Measurements from ENCODE around the gene PRM2.
"Not testable (repeated sequence)": the region's sequence is repeated elsewhere in the genome, so short reads cannot be mapped to it uniquely, and the experiment has no call there.

The PRM2 gene

DNA sequence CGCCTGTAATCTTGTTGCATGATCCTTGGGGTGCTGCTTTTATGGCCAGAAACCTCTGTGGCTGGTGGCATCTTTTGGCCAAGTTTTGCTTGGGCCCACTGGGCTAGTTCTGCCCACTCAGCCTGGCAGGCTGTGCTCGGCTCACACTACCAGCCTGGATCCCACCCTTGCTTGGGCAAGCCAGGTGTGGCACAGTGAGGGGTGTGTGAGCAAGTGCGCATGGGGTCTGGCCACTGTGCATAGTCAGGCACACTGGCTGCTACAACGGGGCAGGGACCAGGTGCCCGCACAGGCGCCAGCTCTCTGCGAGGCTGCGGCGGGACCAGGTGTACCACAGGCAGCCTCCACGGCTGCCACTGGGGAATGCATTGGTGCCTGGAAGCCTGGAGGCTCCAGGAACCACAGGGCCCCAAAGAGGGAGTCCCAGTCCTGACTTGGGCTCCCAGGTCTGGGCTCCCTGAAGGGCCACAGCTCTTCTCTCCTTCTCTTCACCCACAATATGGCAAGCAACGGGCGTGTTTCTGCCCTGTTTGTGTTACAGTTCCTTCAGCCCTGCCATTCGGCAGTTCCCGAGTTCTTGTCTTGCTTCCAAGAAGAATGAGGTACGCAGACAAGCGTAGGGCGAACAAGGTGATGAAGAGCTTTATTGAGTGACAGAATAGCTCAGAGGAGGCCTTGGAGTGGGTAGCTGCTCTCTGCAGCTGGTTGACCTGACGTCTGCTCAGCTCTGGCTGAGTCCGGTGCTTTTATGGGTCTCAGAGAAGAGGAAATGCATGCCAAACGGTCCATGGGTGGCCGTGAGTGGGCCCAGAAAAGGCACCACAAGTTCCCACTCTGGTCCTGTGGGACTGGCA lies 31.6 kb upstream of the PRM2 start:
- DNase-seq (ENCODE audit: low spot score) = no peak

DNA sequence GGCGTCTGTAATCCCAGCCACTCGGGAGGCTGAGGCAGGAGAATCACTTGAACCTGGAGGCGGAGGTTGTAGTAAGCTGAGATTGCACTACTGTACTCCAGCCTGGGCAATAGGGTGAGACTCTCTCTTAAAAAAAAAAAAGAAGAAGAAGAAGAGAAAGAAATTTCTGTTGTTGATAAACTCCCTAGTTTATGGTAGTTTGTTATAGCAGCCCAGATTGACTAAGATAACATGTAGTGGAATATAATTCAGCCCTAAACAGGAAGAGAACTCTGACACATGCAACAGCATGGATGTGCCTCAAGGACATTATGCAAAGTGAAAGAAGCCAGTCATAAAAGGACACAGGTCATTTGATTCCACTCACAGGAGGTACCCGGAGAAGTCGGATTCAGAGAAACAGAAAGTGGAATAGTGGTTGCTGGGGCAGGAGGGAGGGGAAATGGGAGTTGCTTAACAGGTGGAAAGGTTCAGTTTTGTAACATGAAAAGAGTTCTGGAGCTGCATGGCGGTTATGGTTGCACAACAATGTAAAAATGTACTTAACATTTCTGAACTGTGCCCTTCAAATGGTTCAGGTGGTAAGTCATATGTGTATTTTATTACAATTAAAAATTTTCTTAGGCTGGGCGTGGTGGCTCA lies 30.8 kb upstream of the PRM2 start:
- no peak for DNase-seq (ENCODE audit: low spot score)

DNA sequence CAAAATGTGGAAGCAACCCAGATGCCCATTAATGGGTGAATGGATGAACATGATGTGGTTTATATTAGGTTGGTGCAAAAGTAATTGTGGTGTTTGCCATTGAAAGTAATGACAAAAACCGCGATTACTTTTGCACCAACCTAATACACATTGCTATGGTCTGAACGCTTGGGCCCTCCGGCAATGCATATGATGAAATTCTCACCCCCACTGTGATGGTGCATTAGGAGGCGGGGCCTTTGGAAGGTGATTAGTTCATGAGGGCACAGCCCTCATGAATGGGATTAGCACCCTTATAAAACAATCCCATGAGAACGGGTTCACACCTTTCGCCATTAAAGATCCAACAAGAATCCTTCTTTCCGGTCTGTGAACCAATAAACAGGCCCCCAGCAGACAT lies 30.1 kb upstream of the PRM2 start:
- no peak for DNase-seq (ENCODE audit: low spot score)

DNA sequence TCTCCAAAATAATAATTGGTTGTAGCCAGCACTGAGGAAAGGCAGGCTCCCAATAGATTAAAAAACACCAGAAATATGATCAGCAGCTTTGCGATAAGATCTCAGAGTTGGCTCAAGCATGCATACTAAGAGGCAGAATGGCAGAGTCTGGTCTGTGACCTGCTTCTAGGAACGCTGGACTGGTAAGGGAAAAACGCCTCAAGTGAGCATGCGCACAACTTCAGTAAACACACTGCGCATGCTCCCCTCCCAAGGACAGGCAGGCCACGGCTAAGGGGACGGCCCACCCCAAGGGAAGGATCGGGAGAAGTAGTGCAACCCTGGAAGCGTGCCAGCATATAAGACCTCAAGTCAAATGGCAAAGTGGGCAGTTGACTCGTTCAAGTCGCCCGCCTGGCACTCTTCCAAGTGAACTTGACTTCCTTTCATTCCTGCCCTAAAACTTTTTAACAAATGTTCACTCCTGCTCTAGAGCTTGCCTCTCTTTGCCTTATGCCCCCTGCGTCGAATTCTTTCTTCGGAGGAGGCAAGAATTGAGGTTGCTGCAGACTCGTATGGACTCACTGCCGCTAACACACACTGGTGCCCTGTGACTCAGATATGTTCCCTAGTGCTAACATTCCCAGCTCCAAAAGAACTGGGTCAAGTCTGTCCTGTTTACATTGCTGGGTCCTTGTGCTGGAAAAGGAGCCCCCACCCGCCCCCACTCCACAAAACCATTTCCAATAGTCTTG lies 27.3 kb upstream of the PRM2 start:
- no peak for DNase-seq (ENCODE audit: low spot score)

DNA sequence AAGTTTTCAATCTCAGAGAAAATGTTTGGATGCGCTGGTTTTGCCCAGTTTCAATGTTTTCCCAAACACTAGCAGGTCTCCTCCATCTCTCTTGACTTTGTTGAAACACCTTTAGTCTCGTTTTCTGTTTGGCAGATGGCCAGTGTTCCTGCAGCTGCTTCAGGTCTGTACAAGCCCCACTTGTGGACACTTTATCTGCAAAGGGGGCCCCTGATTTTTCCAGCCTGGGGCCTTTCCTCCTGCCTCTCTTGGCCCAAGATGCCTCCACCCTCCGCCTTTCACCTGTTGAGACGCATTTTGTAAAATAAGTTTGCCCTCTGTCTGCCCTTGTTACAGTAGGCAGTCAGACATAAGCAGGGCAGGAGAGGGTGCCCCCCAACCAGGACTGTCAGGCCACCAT lies 26.7 kb upstream of the PRM2 start:
- no peak for DNase-seq (ENCODE audit: low spot score)

DNA sequence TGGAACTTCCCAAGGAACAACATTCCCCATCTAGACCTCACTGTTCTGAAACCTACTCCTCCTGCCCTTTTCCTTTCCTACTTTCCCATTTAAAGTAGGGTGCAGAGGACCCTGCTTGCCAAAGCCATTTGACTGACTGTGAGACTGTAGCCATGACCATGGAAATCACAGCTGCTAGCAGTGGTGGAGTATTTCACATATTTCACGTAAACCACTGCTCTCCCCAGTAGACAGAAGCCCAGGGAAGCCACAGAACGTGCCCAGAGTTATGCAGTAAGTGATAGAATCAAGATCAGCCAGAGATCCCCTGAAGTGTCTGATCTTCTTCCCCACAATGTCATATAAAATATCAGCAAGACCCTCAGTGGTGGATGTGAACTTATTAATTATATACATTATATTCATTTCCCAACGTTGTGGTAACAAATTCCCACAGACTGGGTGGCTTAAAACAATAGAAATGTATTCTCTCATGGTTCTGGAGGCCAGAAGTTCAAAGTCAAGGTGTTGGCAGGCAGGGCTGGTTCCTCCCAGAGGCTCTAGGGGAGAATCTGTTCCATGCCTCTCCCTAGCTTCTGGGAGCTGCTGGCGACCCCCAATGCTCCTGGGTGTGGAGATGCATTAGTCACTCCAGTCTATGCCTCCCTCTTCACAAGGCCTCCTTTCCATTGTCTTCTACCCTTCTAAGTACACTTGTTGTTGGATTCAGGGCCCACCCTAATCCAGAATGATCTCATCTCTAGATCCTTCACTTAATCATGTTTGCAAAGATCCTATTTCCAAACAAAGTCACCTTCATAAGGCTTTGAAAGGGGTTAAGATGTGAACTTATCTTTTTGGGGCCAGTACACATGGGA lies 25.6 kb upstream of the PRM2 start:
- DNase-seq (ENCODE audit: low spot score) = no peak

DNA sequence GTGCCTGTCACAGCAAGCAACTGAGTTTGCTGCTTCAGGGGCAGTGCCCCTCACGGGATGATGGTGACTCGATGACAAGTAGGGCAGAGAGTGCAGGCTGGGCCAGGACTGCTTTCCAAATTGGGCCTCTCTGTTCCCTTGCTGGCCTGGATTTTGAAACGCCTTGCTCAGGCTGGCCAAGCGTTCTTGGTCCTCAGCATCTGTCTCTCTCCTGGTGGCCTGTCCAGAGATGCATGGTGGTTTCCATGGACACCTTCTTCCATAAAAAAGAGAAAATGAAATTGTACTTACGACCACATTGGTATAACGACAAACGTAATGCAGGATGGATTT lies 24.2 kb upstream of the PRM2 start:
- DNase-seq (ENCODE audit: low spot score) = no peak

DNA sequence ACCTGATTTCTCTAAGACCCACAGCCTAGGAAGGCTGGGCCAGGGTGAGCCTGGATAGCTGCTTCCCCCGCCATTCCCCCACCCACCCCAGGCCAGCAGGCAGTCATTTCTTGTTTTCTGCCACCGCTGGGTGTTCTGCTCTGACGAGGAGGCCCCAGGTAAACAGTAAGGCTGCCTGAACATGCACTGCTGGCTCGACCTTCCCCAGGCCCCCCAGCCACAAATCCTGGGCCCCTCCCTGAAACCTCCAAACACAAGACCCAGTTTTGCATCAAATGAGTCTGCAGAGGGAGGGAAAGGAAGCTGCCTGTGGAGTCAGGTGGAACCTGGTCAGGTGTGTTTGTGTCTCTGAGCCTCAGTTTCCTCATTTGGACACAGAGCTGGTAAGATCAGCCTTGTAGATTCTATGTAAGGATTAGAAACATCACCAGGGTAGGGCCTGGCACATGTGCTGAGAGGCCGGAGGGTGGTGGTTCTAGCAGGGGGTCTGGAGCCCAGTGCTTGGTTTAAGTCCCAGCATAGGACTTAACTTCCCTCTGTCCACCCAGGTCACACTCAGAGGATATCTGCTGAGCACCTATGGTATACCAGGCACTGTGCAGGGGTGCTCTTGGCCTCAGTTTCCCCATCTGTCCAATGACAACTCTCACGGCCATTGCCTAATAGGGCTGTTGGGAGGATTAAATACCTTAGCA lies 23.7 kb upstream of the PRM2 start:
- DNase-seq (ENCODE audit: low spot score) = no peak

DNA sequence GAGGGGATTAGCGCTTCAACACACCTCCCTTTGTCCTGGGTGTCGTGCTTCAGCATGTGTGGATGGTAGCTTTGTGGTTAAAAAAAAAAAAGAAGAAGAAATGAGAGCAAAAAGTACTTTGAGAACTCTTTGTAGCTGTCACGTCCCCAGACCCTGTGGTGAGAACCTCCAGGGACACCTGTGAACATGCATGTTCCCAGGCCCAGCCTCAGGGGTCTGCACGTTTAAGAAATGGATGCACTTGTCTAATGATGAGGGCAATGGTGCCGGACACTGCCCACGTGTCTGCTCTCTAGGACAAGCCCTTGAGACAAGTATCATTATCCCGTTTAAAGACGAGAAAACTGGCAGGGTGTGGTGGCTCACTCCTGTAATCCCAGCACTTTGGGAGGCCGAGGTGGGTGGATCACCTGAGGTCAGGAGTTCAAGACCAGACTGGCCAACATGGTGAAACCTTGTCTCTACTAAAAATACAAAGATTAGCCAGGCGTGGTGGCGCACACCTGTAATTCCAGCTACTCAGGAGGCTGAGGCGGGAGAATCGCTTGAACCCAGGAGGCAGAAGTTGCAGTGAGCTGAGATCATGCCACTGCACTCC lies 22.8 kb upstream of the PRM2 start:
- DNase-seq (ENCODE audit: low spot score) = not testable (repeated sequence)

DNA sequence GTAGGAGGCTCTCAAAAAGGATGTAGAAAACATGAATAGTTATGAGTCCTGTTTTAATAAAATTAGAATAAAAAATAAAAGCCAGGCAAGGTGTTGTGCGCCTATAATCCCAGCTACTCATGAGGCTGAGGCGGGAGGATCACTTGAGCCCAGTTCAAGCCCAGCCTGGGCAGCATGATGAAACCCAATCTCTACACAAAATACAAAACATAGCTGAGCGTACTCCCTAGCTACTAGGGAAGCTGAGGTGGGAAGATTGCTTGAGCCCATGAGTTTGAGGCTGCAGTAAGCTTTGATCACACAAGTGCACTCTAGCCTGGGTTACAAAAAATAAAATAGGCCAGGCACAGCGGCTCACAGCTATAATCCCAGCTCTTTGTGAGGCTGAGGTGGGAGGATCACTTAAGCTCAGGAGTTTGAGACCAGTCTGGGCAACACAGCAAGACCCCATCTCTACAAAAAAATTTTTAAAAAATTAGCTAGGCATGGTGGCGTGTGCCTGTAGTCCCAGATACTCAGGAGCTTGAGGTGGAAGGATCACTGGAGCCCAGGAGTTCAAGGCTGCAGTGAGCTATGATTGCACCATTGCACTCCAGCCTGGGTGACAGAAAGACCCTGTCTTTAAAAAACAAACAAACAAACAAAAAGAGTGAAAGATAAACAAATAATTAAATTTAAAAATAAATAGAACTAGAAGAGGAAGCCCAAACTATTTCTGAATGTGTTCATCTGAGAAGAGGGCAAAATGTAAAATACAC lies 22.0 kb upstream of the PRM2 start:
- DNase-seq (ENCODE audit: low spot score) = no peak

DNA sequence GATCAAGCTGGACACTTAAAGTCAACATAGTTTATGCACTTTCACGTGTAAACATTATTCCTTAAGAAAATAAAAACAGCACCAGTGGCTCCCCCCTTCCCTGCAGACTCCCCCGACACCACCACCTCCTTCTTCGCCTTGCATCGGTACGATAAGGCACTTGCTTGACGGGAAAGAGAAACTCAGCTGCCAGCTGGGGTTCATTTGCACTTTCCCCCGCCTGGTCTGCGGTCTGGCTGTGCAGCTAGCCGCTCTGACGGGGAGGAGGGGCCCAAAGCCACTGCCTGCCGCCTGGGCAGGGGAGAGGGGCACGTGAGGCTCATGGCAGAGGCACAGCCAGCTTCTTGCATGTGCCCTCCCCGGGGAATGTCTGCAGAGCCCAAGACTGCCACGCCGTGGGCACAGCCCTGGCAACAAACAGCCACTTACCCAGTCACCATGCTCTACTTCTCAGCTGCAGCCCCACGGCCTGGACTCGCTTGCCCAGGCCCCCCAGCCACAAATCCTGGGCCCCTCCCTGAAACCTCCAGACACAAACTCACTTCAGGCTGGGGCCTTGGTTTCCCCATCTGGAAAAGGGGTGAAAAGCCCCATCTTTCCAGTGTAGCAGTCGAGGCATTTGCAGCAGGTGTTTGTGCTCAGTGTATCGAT lies 21.3 kb upstream of the PRM2 start:
- DNase-seq (ENCODE audit: low spot score) = peak; percentile 85

DNA sequence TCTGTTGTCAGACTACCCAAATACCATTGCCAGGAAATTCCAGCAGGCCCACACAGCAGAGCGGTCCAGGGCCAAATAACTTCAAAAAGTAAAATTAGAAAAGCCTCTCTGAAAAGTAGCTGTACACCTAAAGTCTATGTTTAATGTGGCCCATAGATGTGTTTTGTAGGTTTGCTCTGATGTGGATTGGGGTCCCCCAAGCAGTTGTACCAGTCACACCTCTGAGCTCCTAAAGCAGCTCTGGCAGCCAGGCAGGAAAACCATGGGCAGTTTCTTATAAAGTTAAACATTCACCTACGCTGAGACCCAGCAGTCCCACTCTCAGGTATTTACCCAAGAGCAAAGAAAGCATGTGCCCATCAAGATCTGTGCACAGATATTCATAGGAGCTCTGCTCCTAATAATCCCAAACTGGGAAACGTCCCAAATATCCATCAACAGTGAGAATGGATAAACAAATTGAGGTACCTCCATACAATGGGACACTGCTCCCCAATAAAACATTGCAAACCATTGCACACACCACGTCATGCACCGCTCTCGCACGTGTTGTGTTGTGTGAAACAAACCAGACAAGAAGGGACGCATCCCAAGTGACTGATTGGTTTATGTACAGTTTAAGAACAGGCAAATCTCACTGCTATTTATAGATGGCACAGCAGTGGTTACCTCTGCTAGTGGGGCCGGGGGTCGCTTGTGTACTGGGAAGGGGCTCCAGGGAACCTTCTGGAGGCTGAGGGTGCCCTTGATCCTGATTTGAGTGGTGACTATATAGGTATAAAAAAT lies 20.6 kb upstream of the PRM2 start:
- DNase-seq (ENCODE audit: low spot score) = no peak

DNA sequence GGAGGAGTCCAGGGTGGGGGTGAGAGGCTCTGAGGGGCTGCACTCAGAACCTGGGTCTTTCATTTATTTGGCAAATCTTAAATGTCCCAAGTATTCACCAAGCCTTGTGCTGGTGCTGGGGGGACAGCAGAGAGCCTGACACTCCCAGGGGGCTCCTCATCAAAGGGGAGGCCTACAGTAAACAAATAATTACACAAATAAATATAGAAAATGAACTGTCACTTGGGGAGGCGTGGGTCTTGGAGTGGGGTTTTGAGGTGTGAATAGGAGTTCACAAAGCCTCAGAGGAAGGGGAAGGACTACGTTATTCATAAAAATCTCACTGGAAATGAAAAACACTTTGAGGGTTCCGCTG lies 20.0 kb upstream of the PRM2 start:
- DNase-seq (ENCODE audit: low spot score) = no peak

DNA sequence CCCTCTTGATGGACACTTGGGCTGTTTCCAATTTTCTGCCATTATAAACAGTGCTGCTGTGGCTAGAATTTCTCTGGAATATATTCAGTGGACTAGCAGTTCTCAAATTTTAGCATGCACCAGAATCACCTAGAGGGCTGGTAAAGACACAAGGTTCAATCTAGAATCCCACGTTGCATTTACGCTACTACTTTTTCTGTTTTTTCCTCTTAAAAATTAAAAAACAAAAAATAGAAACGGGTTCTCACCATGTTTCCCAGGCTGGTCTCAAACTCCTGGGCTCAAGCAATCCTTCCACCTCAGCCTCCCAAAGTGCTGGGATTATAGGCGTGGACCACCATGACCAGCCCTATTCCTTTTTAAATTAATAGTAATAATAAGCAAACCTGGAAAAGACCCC lies 19.4 kb upstream of the PRM2 start:
- no peak for DNase-seq (ENCODE audit: low spot score)

DNA sequence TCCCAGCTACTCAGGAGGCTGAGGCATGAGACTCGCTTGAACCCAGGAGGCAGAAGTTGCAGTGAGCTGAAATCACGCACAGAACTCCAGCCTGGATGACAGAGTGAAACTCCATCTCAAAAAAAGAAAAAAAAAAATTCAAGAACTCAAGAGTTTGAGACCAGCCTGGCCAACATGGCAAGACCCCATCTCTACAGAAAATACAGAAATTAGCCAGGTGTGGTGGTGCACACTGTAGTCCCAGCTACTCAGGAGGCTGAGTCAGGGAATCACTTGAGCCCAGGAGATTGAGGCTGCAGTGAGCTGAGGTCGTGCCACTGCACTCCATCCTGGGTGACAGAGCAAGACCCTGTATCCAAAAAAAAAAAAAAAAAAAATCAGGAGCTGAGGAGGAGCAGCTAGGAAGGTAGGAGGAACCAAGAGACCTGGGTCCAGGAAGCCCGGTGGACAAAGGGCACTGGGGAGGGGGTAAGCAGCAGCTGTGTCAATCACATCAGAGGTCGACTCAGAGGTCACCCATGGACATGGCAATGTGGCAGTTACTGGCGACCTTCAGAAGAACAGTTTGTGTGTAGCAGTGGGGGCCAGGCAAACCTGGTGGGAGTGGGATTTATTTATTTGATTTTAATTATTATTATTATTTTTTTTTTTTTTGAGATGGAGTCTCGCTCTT lies 15.9 kb upstream of the PRM2 start:
- DNase-seq (ENCODE audit: low spot score) = no peak

DNA sequence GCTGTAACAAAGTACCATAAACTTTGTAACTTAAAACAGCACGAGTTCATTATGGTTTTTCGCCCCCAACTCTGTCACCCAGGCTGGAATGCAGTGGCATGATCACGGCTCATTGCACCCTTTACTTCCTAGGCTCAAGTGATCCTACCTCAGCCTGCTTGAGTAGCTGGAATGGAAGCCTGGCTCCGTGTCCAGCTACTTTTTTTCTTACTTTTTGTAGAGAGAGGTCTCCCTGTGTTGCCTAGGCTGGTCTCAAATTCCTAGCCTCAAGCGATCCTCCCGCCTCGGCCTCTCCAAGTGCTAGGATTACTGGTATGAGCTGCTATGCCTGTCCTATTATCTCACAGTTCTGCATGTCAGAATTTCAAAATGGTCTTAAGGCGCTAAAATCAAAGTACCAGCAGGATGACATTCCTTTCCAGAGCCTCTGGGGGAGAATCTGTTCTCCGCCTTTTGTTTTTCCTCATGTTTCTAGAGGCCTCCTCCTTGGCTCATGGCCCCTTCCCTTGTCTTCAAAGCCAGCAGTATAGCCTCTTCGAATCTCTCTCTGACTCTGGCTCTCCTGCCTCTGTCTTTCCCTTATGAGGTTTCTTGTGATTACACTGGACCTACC lies 14.9 kb upstream of the PRM2 start:
- DNase-seq (ENCODE audit: low spot score) = no peak

DNA sequence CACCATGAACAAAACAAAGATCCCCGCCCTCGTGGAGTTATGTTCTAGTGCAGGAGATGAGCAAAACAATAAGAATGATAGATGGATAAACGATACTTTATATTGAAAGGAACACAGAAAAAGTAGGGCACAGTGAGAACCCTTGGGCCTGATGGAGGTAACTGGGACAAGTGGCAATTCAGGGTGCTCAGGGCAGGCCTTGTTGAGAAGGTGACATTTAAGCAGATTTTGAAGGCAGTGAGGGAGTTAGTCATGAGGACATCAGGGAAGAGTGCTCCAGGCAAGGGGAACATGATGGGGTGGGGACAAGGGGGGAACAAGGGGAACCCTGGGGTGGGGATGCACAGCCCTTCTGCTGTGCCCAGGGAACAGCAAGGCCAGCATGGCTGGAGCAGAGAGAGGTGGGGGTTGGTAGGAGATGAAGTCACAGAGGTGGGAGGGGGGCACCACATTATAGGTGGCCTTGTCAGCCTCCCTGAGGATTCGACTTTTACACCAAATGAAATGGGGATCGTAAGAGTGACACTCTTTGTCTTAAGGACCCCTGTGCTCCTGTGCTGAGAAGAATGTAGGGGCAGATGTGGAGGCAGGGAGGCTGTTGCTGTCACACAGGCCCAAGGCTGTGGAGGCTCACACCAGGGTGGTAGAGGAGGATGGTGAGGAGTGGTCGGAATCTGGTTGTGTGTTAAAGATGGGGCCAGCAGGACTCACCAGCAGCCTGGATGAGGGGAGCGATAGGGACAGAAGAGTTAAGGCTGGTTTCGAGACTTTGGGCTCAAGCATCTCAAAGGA lies 14.0 kb upstream of the PRM2 start:
- DNase-seq (ENCODE audit: low spot score) = no peak

Data from Ammon's horn (tissue), 1 donor.